Measurements from ENCODE around the gene AQP5. TPM values are rescaled to one million over a fixed set of nuclear protein-coding genes. Genes with fewer than 3 reads are reported as not detected.

The AQP5 gene
- total and polyA plus RNA-seq, 12 donors = 0.16 to 2.6 (median 0.52) TPM; not detected in 4

DNA sequence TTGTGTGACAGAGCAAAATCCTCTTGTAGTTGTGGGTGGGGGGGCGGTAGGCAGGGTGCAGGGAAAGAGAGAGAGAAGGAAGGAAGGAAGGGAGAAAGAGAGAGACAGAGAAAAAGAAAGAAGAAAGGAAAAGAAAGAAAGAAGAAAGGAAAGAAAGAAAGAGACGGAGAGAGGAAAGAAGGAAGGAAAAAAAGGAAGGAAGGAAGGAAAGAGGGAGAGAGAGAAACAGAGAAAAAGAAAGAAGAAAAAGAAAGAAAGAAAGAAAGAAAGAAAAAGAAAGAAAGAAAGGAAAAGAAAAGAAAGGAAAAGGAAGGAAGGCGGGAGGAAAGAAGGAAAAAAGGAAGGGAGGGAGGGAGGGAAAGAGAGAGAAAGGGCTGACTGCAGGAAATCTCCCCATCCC, 40.4 kb upstream of the AQP5 start:
- peak overlapping the region in 1 of 10 donors; percentile 21 for H3K27ac ChIP-seq
- TF ChIP-seq, protein P1, sequence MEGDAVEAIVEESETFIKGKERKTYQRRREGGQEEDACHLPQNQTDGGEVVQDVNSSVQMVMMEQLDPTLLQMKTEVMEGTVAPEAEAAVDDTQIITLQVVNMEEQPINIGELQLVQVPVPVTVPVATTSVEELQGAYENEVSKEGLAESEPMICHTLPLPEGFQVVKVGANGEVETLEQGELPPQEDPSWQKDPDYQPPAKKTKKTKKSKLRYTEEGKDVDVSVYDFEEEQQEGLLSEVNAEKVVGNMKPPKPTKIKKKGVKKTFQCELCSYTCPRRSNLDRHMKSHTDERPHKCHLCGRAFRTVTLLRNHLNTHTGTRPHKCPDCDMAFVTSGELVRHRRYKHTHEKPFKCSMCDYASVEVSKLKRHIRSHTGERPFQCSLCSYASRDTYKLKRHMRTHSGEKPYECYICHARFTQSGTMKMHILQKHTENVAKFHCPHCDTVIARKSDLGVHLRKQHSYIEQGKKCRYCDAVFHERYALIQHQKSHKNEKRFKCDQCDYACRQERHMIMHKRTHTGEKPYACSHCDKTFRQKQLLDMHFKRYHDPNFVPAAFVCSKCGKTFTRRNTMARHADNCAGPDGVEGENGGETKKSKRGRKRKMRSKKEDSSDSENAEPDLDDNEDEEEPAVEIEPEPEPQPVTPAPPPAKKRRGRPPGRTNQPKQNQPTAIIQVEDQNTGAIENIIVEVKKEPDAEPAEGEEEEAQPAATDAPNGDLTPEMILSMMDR (IDR thresholded peaks at IDR 0.05) = no peak
- 64 to 75% methylated on average over 3 of the region's 3 CpGs for WGBS, 2 donors
- intact Hi-C loops (cut with DNase I) = no loop called here
- H3K36me3 ChIP-seq = no peaks in the 10 kb centered on the region
- ATAC-seq = no peak
- H3K9me3 ChIP-seq = no peaks in the 10 kb centered on the region
- no peak overlapping the region for H3K4me3 ChIP-seq
- DNase-seq = no peak
- peaks cover 0 to 11% (median 0%) of the 10 kb centered on the region in 7 donors for H3K27me3 ChIP-seq
- peaks cover 0 to 22% (median 5%) of the 10 kb centered on the region in 9 donors for H3K4me1 ChIP-seq

DNA sequence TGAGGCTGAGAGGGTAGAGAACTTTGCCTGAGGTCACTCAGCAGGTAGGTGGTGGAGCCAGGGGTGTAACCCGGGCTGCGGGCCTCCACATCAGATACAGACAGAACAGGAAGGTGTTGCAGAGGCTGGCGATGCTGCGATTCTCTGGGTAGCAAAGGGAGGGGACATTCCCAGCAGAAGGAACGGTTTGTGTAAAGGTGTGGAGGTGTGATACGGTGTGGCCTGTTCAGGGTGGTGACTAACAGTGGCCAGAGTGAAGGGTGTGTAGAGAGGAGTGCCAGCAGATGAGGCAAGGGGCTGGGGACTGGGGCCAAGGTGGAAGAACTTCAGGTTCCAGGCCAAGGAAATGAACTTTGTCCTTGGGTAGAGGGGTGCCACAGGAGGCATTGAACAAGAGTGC, 39.7 kb upstream of the AQP5 start:
- Histone ChIP-seq H3K4me1 (peaks cover 0 to 22% (median 5%) of the 10 kb centered on the region in 9 donors), H3K27me3 (peaks cover 0 to 11% (median 0%) of the 10 kb centered on the region in 7 donors), H3K9me3 (no peaks in the 10 kb centered on the region), H3K4me3 (no peak overlapping the region), H3K36me3 (no peaks in the 10 kb centered on the region), H3K27ac (peak overlapping the region in 2 of 10 donors; percentile 1 to 47)
- intact Hi-C loops (cut with DNase I) = no loop called here
- TF ChIP-seq, protein P1 (IDR thresholded peaks at IDR 0.05) = no peak
- ATAC-seq (no peak), DNase-seq (no peak)
- WGBS, 2 donors = 81 to 86% methylated on average over 6 of the region's 6 CpGs

DNA sequence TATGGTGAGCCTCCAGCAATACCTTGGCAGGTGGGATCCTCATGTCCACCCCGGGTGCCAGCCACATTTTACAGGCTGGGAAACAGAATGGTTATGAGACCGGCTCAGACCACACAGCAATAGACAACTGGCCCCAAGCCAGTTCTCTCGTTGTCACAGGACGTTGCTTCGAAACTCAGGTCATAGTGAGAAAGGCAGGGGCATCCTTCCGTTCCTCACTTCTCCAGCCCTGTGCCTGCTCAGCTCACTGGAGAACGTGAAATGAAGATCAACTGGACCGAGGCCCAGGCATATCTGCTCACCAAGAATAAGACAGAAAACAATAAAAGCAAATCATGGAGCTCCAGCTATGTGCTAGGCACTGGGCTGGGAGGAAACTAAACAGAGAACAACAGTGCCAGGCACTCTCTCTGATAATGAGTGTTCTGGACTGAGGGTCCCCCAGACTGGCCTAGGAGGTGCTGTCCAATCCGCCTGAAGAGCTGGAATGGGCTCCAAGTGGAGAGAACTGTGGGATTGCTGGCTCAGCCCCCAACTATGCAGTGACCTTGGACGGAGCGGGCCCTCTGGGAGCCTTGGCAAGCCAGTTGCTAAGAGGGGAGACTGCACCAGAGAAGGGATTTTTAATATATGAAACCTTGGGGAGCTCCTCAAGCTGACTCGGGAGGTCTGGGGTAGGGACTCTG, 39.2 kb upstream of the AQP5 start:
- H3K9me3 ChIP-seq = no peaks in the 10 kb centered on the region
- H3K27ac ChIP-seq = peak overlapping the region in 6 of 10 donors; percentile 1 to 47 (median 29)
- intact Hi-C loops (cut with DNase I) = no loop called here
- no peak overlapping the region for H3K4me3 ChIP-seq
- ATAC-seq = peak; percentile 56 to 73 (median 63)
- no peaks in the 10 kb centered on the region for H3K36me3 ChIP-seq
- peak; percentile 38 to 68 for DNase-seq
- TF ChIP-seq, protein P1 (IDR thresholded peaks at IDR 0.05) = no peak
- H3K4me1 ChIP-seq = peaks cover 0 to 22% (median 5%) of the 10 kb centered on the region in 9 donors
- peaks cover 0 to 11% (median 0%) of the 10 kb centered on the region in 7 donors for H3K27me3 ChIP-seq
- WGBS, 2 donors = 49 to 50% methylated on average over 12 of the region's 12 CpGs

DNA sequence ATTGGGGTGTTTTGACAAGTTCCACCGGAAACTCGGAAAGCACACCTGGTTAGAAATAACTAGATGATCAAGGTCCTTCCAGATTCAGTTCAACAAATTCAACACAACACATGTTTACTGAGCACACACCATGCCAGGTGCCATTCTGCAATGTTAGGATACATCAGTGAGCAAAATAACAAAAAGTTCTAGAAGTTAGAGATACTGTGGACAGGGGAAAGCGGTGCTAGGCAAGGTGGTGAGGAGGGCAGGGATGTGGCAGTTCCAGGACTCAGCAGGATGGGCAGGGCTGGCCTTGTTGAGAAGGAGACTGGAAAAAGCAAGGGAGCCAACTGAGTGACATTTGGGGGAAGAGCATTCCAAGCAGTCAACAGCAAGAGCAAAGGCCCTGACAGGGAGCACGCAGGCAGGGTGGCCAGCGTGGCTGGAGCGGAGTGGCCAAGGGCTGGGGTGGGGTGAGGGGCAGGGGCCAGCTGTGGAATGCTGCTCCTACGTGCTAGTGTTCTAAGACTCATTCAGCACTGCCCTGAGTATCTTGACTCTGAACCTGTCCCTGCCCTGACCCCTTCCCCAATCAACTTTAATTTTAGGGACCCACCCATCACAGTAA, 38.5 kb upstream of the AQP5 start:
- Histone ChIP-seq H3K9me3 (no peaks in the 10 kb centered on the region), H3K27me3 (peaks cover 0 to 10% (median 0%) of the 10 kb centered on the region in 7 donors), H3K4me3 (no peak overlapping the region), H3K4me1 (peaks cover 0 to 22% (median 5%) of the 10 kb centered on the region in 9 donors), H3K27ac (peak overlapping the region in 8 of 10 donors; percentile 5 to 48 (median 23)), H3K36me3 (no peaks in the 10 kb centered on the region)
- WGBS, 2 donors = 75% methylated on average over 7 of the region's 7 CpGs
- intact Hi-C loops (cut with DNase I) = no loop called here
- peak in 1 of 2 donors; percentile 54 for DNase-seq
- peak; percentile 31 to 67 (median 45) for ATAC-seq
- TF ChIP-seq, protein P1 (IDR thresholded peaks at IDR 0.05) = no peak

All from heart right ventricle (tissue), 16 donors.